Trophoblast cell (in vitro differentiated cells and primary cell): ENCODE data around the gene CYP26B1.
A peak's percentile ranks its signal among the peaks of the same experiment; 100 is the strongest.

Source experiments
- DNase-seq, 2 donors: peaks; one replicate each; pipeline ENCODE4 v3.0.0-alpha.2; 2016
- H2AFZ ChIP-seq: 2 replicates; pipeline ENCODE4 v1.6.1; 2013; ENCODE audit warnings: low read length, moderate library complexity, mild to moderate bottlenecking; ENCODE audit not compliant: insufficient read depth, poor library complexity
- H2AK5ac ChIP-seq: 2 replicates; pipeline ENCODE4 v1.6.1; 2013; ENCODE audit warnings: mild to moderate bottlenecking, low read length
- H2BK120ac ChIP-seq: 2 replicates; pipeline ENCODE4 v1.6.1; 2013; ENCODE audit warnings: low read length, mild to moderate bottlenecking, moderate library complexity; ENCODE audit not compliant: insufficient read depth, poor library complexity
- H2BK12ac ChIP-seq: 2 replicates; pipeline ENCODE4 v1.6.1; 2013; ENCODE audit warnings: mild to moderate bottlenecking, low read length, moderate library complexity
- H2BK5ac ChIP-seq: 2 replicates; pipeline ENCODE4 v1.6.1; 2013; ENCODE audit warnings: low read length, low read depth, moderate library complexity, mild to moderate bottlenecking; ENCODE audit not compliant: poor library complexity
- H3K14ac ChIP-seq: 2 replicates; pipeline ENCODE4 v1.6.1; 2013; ENCODE audit warnings: mild to moderate bottlenecking, low read length
- H3K18ac ChIP-seq: 2 replicates; pipeline ENCODE4 v1.6.1; 2013; ENCODE audit warnings: mild to moderate bottlenecking, low read length
- H3K23ac ChIP-seq: 2 replicates; pipeline ENCODE4 v1.6.1; 2013; ENCODE audit warnings: low read length
- H3K27ac ChIP-seq: 2 replicates; pipeline ENCODE4 v1.5.1; 2013; ENCODE audit warnings: low read depth, mild to moderate bottlenecking, inconsistent platforms, low read length, moderate library complexity
- H3K27me3 ChIP-seq: 2 replicates; pipeline ENCODE4 v1.6.1; 2013; ENCODE audit warnings: inconsistent platforms, mild to moderate bottlenecking, low read length, moderate library complexity; ENCODE audit not compliant: insufficient read depth
- H3K36me3 ChIP-seq, 2 experiments: 1 replicate in 1 of 2; 2 replicates in 1 of 2; pipeline ENCODE4 v1.6.1; 2013; ENCODE audit warnings: low read length in 2 of 2, mild to moderate bottlenecking in 2 of 2, moderate library complexity in 1 of 2; ENCODE audit not compliant: insufficient read depth in 2 of 2, control insufficient read depth in 1 of 2
- H3K4ac ChIP-seq: 2 replicates; pipeline ENCODE4 v1.6.1; 2013; ENCODE audit warnings: low read depth, mild to moderate bottlenecking, low read length, moderate library complexity
- H3K4me1 ChIP-seq, 2 experiments: 1 replicate in 1 of 2; 2 replicates in 1 of 2; pipeline ENCODE4 v1.6.1; 2013; ENCODE audit warnings: low read length in 2 of 2, mild to moderate bottlenecking in 2 of 2, moderate library complexity in 1 of 2; ENCODE audit not compliant: insufficient read depth in 2 of 2, control insufficient read depth in 1 of 2
- H3K4me2 ChIP-seq: 2 replicates; pipeline ENCODE4 v1.6.1; 2013; ENCODE audit warnings: inconsistent platforms, mild to moderate bottlenecking, low read length, moderate library complexity
- H3K4me3 ChIP-seq: 2 replicates; pipeline ENCODE4 v1.5.1; 2013; ENCODE audit warnings: mild to moderate bottlenecking, low read depth, low read length, inconsistent platforms
- H3K79me1 ChIP-seq: one replicate; pipeline ENCODE4 v1.6.1; 2013; ENCODE audit warnings: low read length
- H3K79me2 ChIP-seq: 2 replicates; pipeline ENCODE4 v1.6.1; 2013; ENCODE audit warnings: low read length, mild to moderate bottlenecking; ENCODE audit not compliant: control insufficient read depth, insufficient read depth, poor library complexity
- H3K9ac ChIP-seq: 2 replicates; pipeline ENCODE4 v1.6.1; 2013; ENCODE audit warnings: mild to moderate bottlenecking, low read length
- H3K9me3 ChIP-seq: 2 replicates; pipeline ENCODE4 v1.6.1; 2013; ENCODE audit warnings: low read depth, mild to moderate bottlenecking, control low read depth, inconsistent platforms, low read length; ENCODE audit not compliant: insufficient read depth
- H4K12ac ChIP-seq: 2 replicates; pipeline ENCODE4 v1.6.1; 2013; ENCODE audit warnings: low read depth, mild to moderate bottlenecking, low read length, moderate library complexity
- H4K8ac ChIP-seq: 2 replicates; pipeline ENCODE4 v1.6.1; 2013; ENCODE audit warnings: low read depth, mild to moderate bottlenecking, low read length, moderate library complexity
- H4K91ac ChIP-seq: one replicate; pipeline ENCODE4 v1.6.1; 2013; ENCODE audit warnings: low read depth, mild to moderate bottlenecking, low read length, moderate library complexity
- WGBS: extraction: QIAGEN DNeasy Blood & Tissue Kit; methylation state at CpG from one replicate; pipeline ENCODE4 v1.1.7; 2013; ENCODE audit warnings: missing lambda C conversion rate; ENCODE audit not compliant: insufficient read length, insufficient coverage; ENCODE audit errors: extremely low coverage; 5-methylcytosine and 5-hydroxymethylcytosine counted together

The CYP26B1 gene

GRCh38 chr2:72129681-72130340 lies 17.9 kb downstream of the CYP26B1 start:
- no peak overlapping the region for H2BK5ac ChIP-seq
- H3K79me1 ChIP-seq: no peaks in the 10 kb centered on the region
- DNase-seq: no peak
- no peak overlapping the region for H3K4ac ChIP-seq
- no peak overlapping the region for H4K91ac ChIP-seq
- H3K18ac ChIP-seq: no peak overlapping the region
- no peak overlapping the region for H2AFZ ChIP-seq
- H2AK5ac ChIP-seq: no peak overlapping the region
- peaks cover 3 to 6% of the 10 kb centered on the region in 2 experiments for H3K36me3 ChIP-seq
- H3K4me1 ChIP-seq: no peaks in the 10 kb centered on the region
- no peaks in the 10 kb centered on the region for H3K27me3 ChIP-seq
- H3K9ac ChIP-seq: no peak overlapping the region
- H2BK120ac ChIP-seq: no peak overlapping the region
- H4K8ac ChIP-seq: no peak overlapping the region
- no peak overlapping the region for H3K4me3 ChIP-seq
- no peaks in the 10 kb centered on the region for H3K79me2 ChIP-seq
- no peak overlapping the region for H4K12ac ChIP-seq
- no peak overlapping the region for H3K27ac ChIP-seq
- H3K9me3 ChIP-seq: peaks cover 1% of the 10 kb centered on the region
- no peak overlapping the region for H3K23ac ChIP-seq
- no peak overlapping the region for H2BK12ac ChIP-seq
- WGBS: no CpG with 5 or more reads among the region's 9 CpGs
- H3K14ac ChIP-seq: no peak overlapping the region
- no peak overlapping the region for H3K4me2 ChIP-seq

GRCh38 chr2:72128843-72129227 lies 18.8 kb downstream of the CYP26B1 start:
- DNase-seq: peak in 1 of 2 donors; percentile 60
- no peak overlapping the region for H3K18ac ChIP-seq
- no peak overlapping the region for H4K91ac ChIP-seq
- no peak overlapping the region for H4K8ac ChIP-seq
- H2AFZ ChIP-seq: no peak overlapping the region
- H2AK5ac ChIP-seq: no peak overlapping the region
- no peak overlapping the region for H3K4me3 ChIP-seq
- H2BK120ac ChIP-seq: no peak overlapping the region
- no peak overlapping the region for H3K9ac ChIP-seq
- H2BK12ac ChIP-seq: no peak overlapping the region
- no CpG with 5 or more reads among the region's 11 CpGs for WGBS
- H3K27me3 ChIP-seq: no peaks in the 10 kb centered on the region
- H3K79me1 ChIP-seq: no peaks in the 10 kb centered on the region
- H3K4me1 ChIP-seq: no peaks in the 10 kb centered on the region
- H3K9me3 ChIP-seq: peaks cover 1% of the 10 kb centered on the region
- no peak overlapping the region for H4K12ac ChIP-seq
- no peak overlapping the region for H3K14ac ChIP-seq
- H2BK5ac ChIP-seq: no peak overlapping the region
- H3K4me2 ChIP-seq: no peak overlapping the region
- peaks cover 0 to 3% of the 10 kb centered on the region in 2 experiments for H3K36me3 ChIP-seq
- H3K23ac ChIP-seq: no peak overlapping the region
- no peak overlapping the region for H3K27ac ChIP-seq
- H3K4ac ChIP-seq: no peak overlapping the region
- no peaks in the 10 kb centered on the region for H3K79me2 ChIP-seq

GRCh38 chr2:72128059-72128842 lies 19.4 kb downstream of the CYP26B1 start:
- WGBS: no CpG with 5 or more reads among the region's 24 CpGs

GRCh38 chr2:72127401-72128058 lies 20.1 kb downstream of the CYP26B1 start:
- no peak overlapping the region for H4K8ac ChIP-seq
- no peak overlapping the region for H3K18ac ChIP-seq
- H3K23ac ChIP-seq: no peak overlapping the region
- H3K79me1 ChIP-seq: no peaks in the 10 kb centered on the region
- H2AFZ ChIP-seq: no peak overlapping the region
- H2BK5ac ChIP-seq: no peak overlapping the region
- no peak overlapping the region for H4K91ac ChIP-seq
- no CpG with 5 or more reads among the region's 21 CpGs for WGBS
- H2BK120ac ChIP-seq: no peak overlapping the region
- H3K9ac ChIP-seq: no peak overlapping the region
- no peak overlapping the region for H3K4me2 ChIP-seq
- H3K4me1 ChIP-seq: no peaks in the 10 kb centered on the region
- peaks cover 1% of the 10 kb centered on the region for H3K9me3 ChIP-seq
- no peaks in the 10 kb centered on the region for H3K79me2 ChIP-seq
- no peaks in the 10 kb centered on the region for H3K27me3 ChIP-seq
- H3K4ac ChIP-seq: no peak overlapping the region
- H2BK12ac ChIP-seq: no peak overlapping the region
- no peak for DNase-seq
- H2AK5ac ChIP-seq: no peak overlapping the region
- H4K12ac ChIP-seq: no peak overlapping the region
- no peak overlapping the region for H3K14ac ChIP-seq
- H3K36me3 ChIP-seq: no peaks in the 10 kb centered on the region
- H3K4me3 ChIP-seq: no peak overlapping the region
- no peak overlapping the region for H3K27ac ChIP-seq

More at GRCh38 chr2:72128059-72128842, 19.4 kb downstream of the CYP26B1 start:
- Histone ChIP-seq H4K12ac (no peak overlapping the region), H2AK5ac (no peak overlapping the region), H2AFZ (no peak overlapping the region), H3K14ac (no peak overlapping the region), H3K4ac (no peak overlapping the region), H3K36me3 (peaks cover 0 to 3% of the 10 kb centered on the region in 2 experiments), H3K27ac (no peak overlapping the region), H3K9ac (no peak overlapping the region), H3K27me3 (no peaks in the 10 kb centered on the region), H3K4me1 (no peaks in the 10 kb centered on the region), H2BK5ac (no peak overlapping the region), H3K23ac (no peak overlapping the region), H3K18ac (no peak overlapping the region), H4K8ac (no peak overlapping the region), H3K4me3 (no peak overlapping the region), H2BK120ac (no peak overlapping the region), H4K91ac (no peak overlapping the region), H2BK12ac (no peak overlapping the region), H3K79me2 (no peaks in the 10 kb centered on the region), H3K9me3 (peaks cover 1% of the 10 kb centered on the region), H3K4me2 (no peak overlapping the region), H3K79me1 (no peaks in the 10 kb centered on the region)
- DNase-seq: no peak
